IMR-90 (cell line): ENCODE data around the gene COL25A1. TPM values are rescaled to one million over a fixed set of nuclear protein-coding genes. Genes with fewer than 3 reads are reported as not detected.

Experiments
- ATAC-seq: fragments of 200-7000 bp; cut with Tn5 transposase; 2 replicates; pipeline ENCODE4 v1.9.1; 2020; ENCODE audit warnings: low read depth, mild to moderate bottlenecking, moderate library complexity
- BruUV-seq: library from RNA; stranded (reverse); fragments of 400-500 nt; replicated peaks from 2 replicates; lab custom pipeline; 2021; lab: Mats Ljungman, UMichigan
- CTCF ChIA-PET: fragments of 300-600 bp; formaldehyde crosslinking; extraction: SDS; loops from one replicate; lab custom pipeline; 2021; ENCODE audit warnings: antibody characterized with exemption; lab: Yijun Ruan, JAX
- POLR2A ChIA-PET: fragments of 300-600 bp; sonication (Branson Sonifier 250); formaldehyde crosslinking; loops from one replicate; lab custom pipeline; 2022; ENCODE audit warnings: antibody characterized with exemption; ENCODE audit not compliant: unreplicated experiment; lab: Charles Lee
- DNase-seq: peaks from one replicate; pipeline ENCODE4 v3.0.0; 2013
- H2AFZ ChIP-seq: replicated peaks from 2 replicates; pipeline ENCODE3; 2013; ENCODE audit warnings: low read length, mild to moderate bottlenecking; ENCODE audit not compliant: poor library complexity
- H2AK5ac ChIP-seq: 2 replicates; pipeline ENCODE4 v1.6.1; 2013; ENCODE audit warnings: low read depth, low read length, inconsistent platforms
- H2AK9ac ChIP-seq: replicated peaks from 2 replicates; pipeline ENCODE3; 2013; ENCODE audit warnings: mild to moderate bottlenecking, low read depth, low read length, moderate library complexity; ENCODE audit not compliant: poor library complexity
- H2BK120ac ChIP-seq: 2 replicates; pipeline ENCODE4 v1.6.1; 2013; ENCODE audit warnings: low read depth, low read length, inconsistent platforms
- H2BK15ac ChIP-seq: 3 replicates; pipeline ENCODE4 v1.6.1; 2013; ENCODE audit warnings: low read depth, low read length, inconsistent platforms
- H2BK20ac ChIP-seq: 2 replicates; pipeline ENCODE4 v1.6.1; 2013; ENCODE audit warnings: low read depth, mild to moderate bottlenecking, inconsistent platforms, low read length, moderate library complexity
- H2BK5ac ChIP-seq: 2 replicates; pipeline ENCODE4 v1.6.1; 2013; ENCODE audit warnings: mild to moderate bottlenecking, low read depth, low read length, inconsistent platforms; ENCODE audit not compliant: poor library complexity, severe bottlenecking
- H3K14ac ChIP-seq: replicated peaks from 2 replicates; pipeline ENCODE4 v1.6.1; 2013; ENCODE audit warnings: low read depth, low read length, inconsistent platforms
- H3K18ac ChIP-seq: 2 replicates; pipeline ENCODE4 v1.6.1; 2013; ENCODE audit warnings: low read depth, low read length, control low read depth
- H3K23ac ChIP-seq: 2 replicates; pipeline ENCODE4 v1.6.1; 2013; ENCODE audit warnings: low read depth, low read length, inconsistent platforms
- H3K27ac ChIP-seq: 2 replicates; pipeline ENCODE4 v1.5.1; 2013; ENCODE audit warnings: mild to moderate bottlenecking, control low read depth, low read length; ENCODE audit not compliant: insufficient read depth
- H3K27me3 ChIP-seq: 2 replicates; pipeline ENCODE4 v1.6.1; 2013; ENCODE audit warnings: low read length; ENCODE audit not compliant: control insufficient read depth, insufficient read depth
- H3K36me3 ChIP-seq: 2 replicates; pipeline ENCODE4 v1.6.1; 2013; ENCODE audit warnings: low read length, mixed read lengths; ENCODE audit not compliant: control insufficient read depth, insufficient read depth
- H3K4ac ChIP-seq: 2 replicates; pipeline ENCODE4 v1.6.1; 2013; ENCODE audit warnings: low read depth, low read length, inconsistent platforms
- H3K4me1 ChIP-seq: 2 replicates; pipeline ENCODE4 v1.6.1; 2013; ENCODE audit warnings: low read length, mixed read lengths; ENCODE audit not compliant: control insufficient read depth, insufficient read depth
- H3K4me2 ChIP-seq: 2 replicates; pipeline ENCODE4 v1.6.1; 2013; ENCODE audit warnings: low read depth, mild to moderate bottlenecking, control low read depth, low read length, moderate library complexity
- H3K4me3 ChIP-seq: 2 replicates; pipeline ENCODE4 v1.5.1; 2013; ENCODE audit warnings: low read depth, mild to moderate bottlenecking, control low read depth, low read length, moderate library complexity; ENCODE audit not compliant: insufficient read depth
- H3K56ac ChIP-seq: 2 replicates; pipeline ENCODE4 v1.6.1; 2013; ENCODE audit warnings: low read length, inconsistent platforms; ENCODE audit not compliant: insufficient read depth; ENCODE audit errors: extremely low read depth
- H3K79me1 ChIP-seq, 2 experiments: 2 replicates each; pipeline ENCODE4 v1.6.1; 2013; ENCODE audit warnings: low read length in 2 of 2, inconsistent platforms in 1 of 2, low read depth in 1 of 2
- H3K9ac ChIP-seq: 2 replicates; pipeline ENCODE4 v1.6.1; 2013; ENCODE audit warnings: low read depth, low read length, control low read depth
- H3K9me1 ChIP-seq: 2 replicates; pipeline ENCODE4 v1.6.1; 2013; ENCODE audit warnings: low read length, inconsistent platforms; ENCODE audit not compliant: insufficient read depth
- H3K9me3 ChIP-seq: 2 replicates; pipeline ENCODE4 v1.6.1; 2013; ENCODE audit warnings: low read length; ENCODE audit not compliant: control insufficient read depth, insufficient read depth
- H4K20me1 ChIP-seq: 2 replicates; pipeline ENCODE4 v1.6.1; 2013; ENCODE audit warnings: low read length, inconsistent platforms; ENCODE audit not compliant: insufficient read depth
- H4K5ac ChIP-seq: 2 replicates; pipeline ENCODE4 v1.6.1; 2013; ENCODE audit warnings: mild to moderate bottlenecking, low read depth, low read length, control low read depth
- H4K8ac ChIP-seq, 2 experiments: 2 replicates each; pipeline ENCODE4 v1.6.1; 2013; ENCODE audit warnings: low read depth in 2 of 2, low read length in 2 of 2, control low read depth in 1 of 2, inconsistent platforms in 1 of 2
- H4K91ac ChIP-seq: 2 replicates; pipeline ENCODE4 v1.6.1; 2013; ENCODE audit warnings: low read depth, low read length, inconsistent platforms; ENCODE audit not compliant: insufficient read depth
- BHLHE40 ChIP-seq: fragments of 150-350 bp; IDR thresholded peaks from 2 replicates; pipeline ENCODE4 v1.6.1; 2016; ENCODE audit warnings: mild to moderate bottlenecking, low read depth, low read length
- CEBPB ChIP-seq: IDR thresholded peaks from 2 replicates; pipeline ENCODE4 v1.6.1; 2012; ENCODE audit warnings: low read depth, low read length, improper control_type of control experiment
- CHD1 ChIP-seq: IDR thresholded peaks from 2 replicates; pipeline ENCODE4 v1.6.1; 2012; ENCODE audit warnings: low read depth, low read length, improper control_type of control experiment
- CTCF ChIP-seq: conservative IDR thresholded peaks from 2 replicates; pipeline ENCODE4 v1.5.1; 2012; ENCODE audit warnings: mild to moderate bottlenecking, low read depth, low read length, improper control_type of control experiment
- FOS ChIP-seq: fragments of 150-350 bp; IDR thresholded peaks from 2 replicates; pipeline ENCODE4 v1.6.1; 2016; ENCODE audit warnings: low read depth, low read length
- MAFK ChIP-seq: IDR thresholded peaks from 2 replicates; pipeline ENCODE4 v1.6.1; 2012; ENCODE audit warnings: low read depth, low read length, improper control_type of control experiment
- MAZ ChIP-seq: IDR thresholded peaks from 2 replicates; pipeline ENCODE4 v1.6.1; 2012; ENCODE audit warnings: low read depth, mild to moderate bottlenecking, low read length, improper control_type of control experiment, moderate library complexity, borderline replicate concordance
- MXI1 ChIP-seq: IDR thresholded peaks from 2 replicates; pipeline ENCODE4 v1.6.1; 2012; ENCODE audit warnings: low read depth, mild to moderate bottlenecking, low read length, moderate library complexity, borderline replicate concordance
- NFE2L2 ChIP-seq: fragments of 150-350 bp; IDR thresholded peaks from 2 replicates; pipeline ENCODE4 v1.6.1; 2016; ENCODE audit warnings: low read depth, mild to moderate bottlenecking, low read length
- POLR2A ChIP-seq: IDR thresholded peaks from 2 replicates; pipeline ENCODE4 v1.6.1; 2012; ENCODE audit warnings: mild to moderate bottlenecking, low read depth, low read length
- RAD21 ChIP-seq: IDR thresholded peaks from 2 replicates; pipeline ENCODE4 v1.6.1; 2012; ENCODE audit warnings: low read length, improper control_type of control experiment
- RCOR1 ChIP-seq: IDR thresholded peaks from 2 replicates; pipeline ENCODE4 v1.6.1; 2012; ENCODE audit warnings: mild to moderate bottlenecking, low read length, improper control_type of control experiment; ENCODE audit not compliant: insufficient replicate concordance
- RFX5 ChIP-seq: IDR thresholded peaks from 2 replicates; pipeline ENCODE4 v1.8.0; 2012; ENCODE audit warnings: low read depth, mild to moderate bottlenecking, low read length, moderate library complexity
- SMC3 ChIP-seq: fragments of 150-350 bp; IDR thresholded peaks from 2 replicates; pipeline ENCODE4 v1.6.1; 2016; ENCODE audit warnings: low read depth, mild to moderate bottlenecking, antibody characterized with exemption, low read length, moderate library complexity
- USF2 ChIP-seq: fragments of 150-350 bp; IDR thresholded peaks from 2 replicates; pipeline ENCODE4 v1.6.1; 2017; ENCODE audit warnings: mild to moderate bottlenecking, antibody characterized with exemption, low read length, low read depth
- WGBS, 2 experiments: methylation state at CpG; one replicate each; pipeline versions ENCODE4 v1.1.5 to v1.1.7; 2013; ENCODE audit warnings: missing lambda C conversion rate in 2 of 2; ENCODE audit not compliant: insufficient read length in 1 of 2; ENCODE audit errors: extremely low coverage in 2 of 2; 5-methylcytosine and 5-hydroxymethylcytosine counted together
- dilution Hi-C: fragments of 300-500 bp; cut with HindIII; formaldehyde crosslinking; loops from one replicate; pipeline ENCODE4 v1.14.3; 2018; ENCODE audit warnings: low sequenced_read_pairs; ENCODE audit not compliant: unreplicated experiment
- in situ Hi-C: fragments of 300-500 bp; cut with MboI; formaldehyde crosslinking; loops from 3 replicates; pipeline ENCODE4 v1.14.3; 2019; ENCODE audit warnings: low sequenced_read_pairs, inconsistent platforms, mixed read lengths
- intact Hi-C: fragments of 100-400 bp; cut with micrococcal nuclease; formaldehyde crosslinking; loops from 2 replicates; pipeline ENCODE4 v1.10.0; 2022
- polyA plus RNA-seq, 3 experiments: library from polyadenylated mRNA; depleted of rRNA; stranded (reverse); fragments of >200 nt; gene quantifications; 2 replicates each; pipeline ENCODE4 v1.2.3, GENCODE V29; 2012; ENCODE audit warnings: low replicate concordance in 1 of 3
- total RNA-seq: library from RNA; depleted of rRNA; stranded (reverse); fragments of >200 nt; gene quantifications from 2 replicates; pipeline ENCODE4 v1.2.3, GENCODE V29; 2012
- TF ChIP-seq, protein P1 (sequence below): fragments of 150-350 bp; IDR thresholded peaks from 2 replicates; pipeline ENCODE4 v1.6.1; 2016; ENCODE audit warnings: low read depth, mild to moderate bottlenecking, low read length, moderate library complexity, borderline replicate concordance

The COL25A1 gene
- total and polyA plus RNA-seq, 2 of the 4 experiments (the other 2 are of a cell fraction), result under 0.01 to 0.05 TPM

- no peak overlapping the region for H2AFZ ChIP-seq
- no peak overlapping the region for H3K4me3 ChIP-seq
- H2BK5ac ChIP-seq, result no peak overlapping the region
- no peak for ATAC-seq
- H2AK9ac ChIP-seq, result no peak overlapping the region
- BruUV-seq, result no TSS peak
- no peaks in the 10 kb centered on the region for H4K20me1 ChIP-seq
- H4K8ac ChIP-seq, result no peak overlapping the region
- 85% methylated on average over 4 of the region's 5 CpGs; no CpG with 5 or more reads in 1 of the 2 experiments for WGBS, 2 experiments
- H3K4ac ChIP-seq, result no peak overlapping the region
- H3K27ac ChIP-seq, result no peak overlapping the region
- no peak overlapping the region for H4K5ac ChIP-seq
- intact Hi-C loops (no loop called here), dilution Hi-C loops (no loop called here), in situ Hi-C loops (no loop called here)
- ChIA-PET CTCF (no interaction called here), POLR2A (no interaction called here)
- H4K91ac ChIP-seq, result no peak overlapping the region
- H3K18ac ChIP-seq, result no peak overlapping the region
- no peak for TF ChIP-seq RFX5
- TF ChIP-seq NFE2L2, result no peak
- TF ChIP-seq CHD1, result no peak
- no peak for TF ChIP-seq SMC3
- TF ChIP-seq MXI1, result no peak
- TF ChIP-seq USF2, result no peak
- TF ChIP-seq, protein P1, sequence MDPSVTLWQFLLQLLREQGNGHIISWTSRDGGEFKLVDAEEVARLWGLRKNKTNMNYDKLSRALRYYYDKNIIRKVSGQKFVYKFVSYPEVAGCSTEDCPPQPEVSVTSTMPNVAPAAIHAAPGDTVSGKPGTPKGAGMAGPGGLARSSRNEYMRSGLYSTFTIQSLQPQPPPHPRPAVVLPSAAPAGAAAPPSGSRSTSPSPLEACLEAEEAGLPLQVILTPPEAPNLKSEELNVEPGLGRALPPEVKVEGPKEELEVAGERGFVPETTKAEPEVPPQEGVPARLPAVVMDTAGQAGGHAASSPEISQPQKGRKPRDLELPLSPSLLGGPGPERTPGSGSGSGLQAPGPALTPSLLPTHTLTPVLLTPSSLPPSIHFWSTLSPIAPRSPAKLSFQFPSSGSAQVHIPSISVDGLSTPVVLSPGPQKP, result no peak
- TF ChIP-seq POLR2A, result no peak
- no peak for TF ChIP-seq MAFK
- no peak for TF ChIP-seq RCOR1
- TF ChIP-seq MAZ, result no peak
- no peak for TF ChIP-seq RAD21
- no peak for TF ChIP-seq BHLHE40
- TF ChIP-seq FOS, result no peak
- TF ChIP-seq CEBPB, result no peak
- TF ChIP-seq CTCF, result no peak
- H3K14ac ChIP-seq, result no peak overlapping the region
- no peak overlapping the region for H2BK20ac ChIP-seq
- no peak overlapping the region for H2AK5ac ChIP-seq
- H3K9ac ChIP-seq, result no peak overlapping the region
- no peak overlapping the region for H2BK120ac ChIP-seq
- no peak overlapping the region for H3K23ac ChIP-seq
- no peak overlapping the region for H2BK15ac ChIP-seq
- peaks cover 2% of the 10 kb centered on the region for H3K27me3 ChIP-seq
- DNase-seq, result no peak
- H3K4me1 ChIP-seq, result no peaks in the 10 kb centered on the region
- H3K79me1 ChIP-seq, result no peaks in the 10 kb centered on the region
- no peak overlapping the region for H3K56ac ChIP-seq
- no peaks in the 10 kb centered on the region for H3K9me1 ChIP-seq
- no peak overlapping the region for H3K4me2 ChIP-seq
- H3K9me3 ChIP-seq, result no peaks in the 10 kb centered on the region
- no peaks in the 10 kb centered on the region for H3K36me3 ChIP-seq
Observed at GRCh38 chr4:108775921-108776320, 526.5 kb downstream of the COL25A1 start.
